Smooth muscle cell of the umbilical artery (primary cell): ENCODE measurements around the gene HAND2. TPM values are rescaled to one million over a fixed set of nuclear protein-coding genes. Genes with fewer than 3 reads are reported as not detected.

Source experiments
- total RNA-seq: library from RNA; depleted of rRNA; stranded (reverse); fragments of >200 nt; gene quantifications from 2 replicates; pipeline ENCODE4 v1.2.3, GENCODE V29; 2014

Gene HAND2
- 41.9 and 56.4 TPM in 2 replicates for total RNA-seq

DNA sequence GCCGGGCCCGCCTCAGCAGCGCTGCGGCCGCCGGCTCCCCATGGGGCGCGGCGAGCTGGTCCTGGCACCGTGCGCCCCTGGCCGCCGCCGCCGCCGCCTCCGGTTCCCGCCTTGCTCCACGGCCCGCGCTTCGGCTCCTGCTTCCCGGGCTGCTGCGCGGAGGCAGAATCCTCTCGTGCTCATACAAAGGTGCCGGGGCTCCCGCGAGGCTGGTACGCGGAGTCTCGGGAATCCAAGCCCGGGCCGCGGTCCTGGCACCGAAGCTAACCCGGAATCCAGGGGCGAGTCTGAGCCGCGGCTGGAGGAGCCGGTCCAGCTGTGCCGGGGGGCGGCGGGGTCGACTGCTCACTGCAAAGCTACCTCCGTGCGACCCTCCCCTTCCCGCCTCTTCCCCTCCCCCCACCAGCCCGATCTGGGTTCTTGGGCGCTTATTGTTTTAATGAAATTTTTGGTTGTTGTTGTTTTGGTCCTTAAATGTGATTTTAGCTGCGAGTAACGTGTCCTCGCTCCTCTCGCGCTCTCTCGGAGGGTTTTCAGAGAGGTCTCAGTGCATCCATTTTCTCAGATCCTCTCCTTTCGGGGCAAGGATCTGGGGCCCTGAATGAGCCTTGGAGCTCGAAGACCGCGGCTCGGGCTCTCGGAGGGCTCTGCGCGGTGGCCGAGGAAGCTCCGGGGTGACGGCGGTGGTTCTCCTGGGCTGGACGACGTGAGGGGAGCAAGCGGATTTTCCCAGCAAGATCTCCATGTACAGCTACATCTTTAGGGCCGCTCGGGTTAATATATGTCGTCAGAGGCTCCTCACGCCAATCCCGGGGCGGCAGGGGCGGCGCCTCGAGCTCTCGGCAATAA, at the start of gene HAND2:
Gene HAND2 (minus strand): TSS at position 753 of the 849 bp plus-strand sequence. CDS start 940 bp downstream, outside the sequence.

Other genes with a start within 250 kb of the HAND2 start
- gene HMGB2, start 195.9 kb downstream of the HAND2 start, total RNA-seq, result 17.5 and 57.5 TPM in 2 replicates
- gene SAP30, start 159.3 kb downstream of the HAND2 start, total RNA-seq, result 20.6 and 31.8 TPM in 2 replicates
- gene SCRG1, start 131.1 kb downstream of the HAND2 start, total RNA-seq, result 3.3 and 8.3 TPM in 2 replicates